ENCODE data around the gene MPI. TPM values are rescaled to one million over a fixed set of nuclear protein-coding genes. Genes with fewer than 3 reads are reported as not detected.

Gene MPI
- total RNA-seq, 4 donors from 2014 or later, result 17.1 to 59.2 (median 41.4) TPM

DNA sequence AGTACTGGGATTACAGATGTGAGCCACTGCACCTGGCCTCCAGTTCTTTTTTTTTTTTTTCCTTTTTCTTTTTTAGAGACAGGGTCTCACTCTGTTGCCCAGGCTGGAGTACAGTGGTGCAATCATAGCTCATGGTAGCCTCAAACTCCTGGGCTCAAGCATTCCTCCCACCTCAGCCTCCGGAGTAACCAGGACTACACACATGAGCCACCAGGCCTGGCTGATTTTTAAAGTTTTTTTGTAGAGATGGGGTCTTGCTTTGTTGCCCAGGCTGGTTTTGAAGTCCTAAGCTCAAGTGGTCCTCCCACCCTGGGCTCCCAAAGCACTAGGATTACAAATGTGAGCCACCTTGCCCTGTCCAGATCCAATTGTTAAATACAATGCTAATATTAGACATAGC lies 33.3 kb upstream of the MPI start:
- no peak overlapping the region for H3K27ac ChIP-seq
- TF ChIP-seq POLR2AphosphoS5 (IDR thresholded peaks at IDR 0.05) (no peak), CTCF (IDR thresholded peaks at IDR 0.05) (no peak), EP300 (IDR thresholded peaks at IDR 0.05) (no peak), POLR2A (IDR thresholded peaks at IDR 0.05) (no peak)
- 100% methylated on average over 1 of the region's 1 CpG for WGBS
- H3K27me3 ChIP-seq, result no peaks in the 10 kb centered on the region
- peaks cover 56% of the 10 kb centered on the region for H3K4me1 ChIP-seq
- DNase-seq (ENCODE audit: low spot score in 2 of 2), result no peak
- H3K4me3 ChIP-seq, result no peak overlapping the region
- peaks cover 27% of the 10 kb centered on the region for H3K36me3 ChIP-seq
- H3K9me3 ChIP-seq, result no peaks in the 10 kb centered on the region

DNA sequence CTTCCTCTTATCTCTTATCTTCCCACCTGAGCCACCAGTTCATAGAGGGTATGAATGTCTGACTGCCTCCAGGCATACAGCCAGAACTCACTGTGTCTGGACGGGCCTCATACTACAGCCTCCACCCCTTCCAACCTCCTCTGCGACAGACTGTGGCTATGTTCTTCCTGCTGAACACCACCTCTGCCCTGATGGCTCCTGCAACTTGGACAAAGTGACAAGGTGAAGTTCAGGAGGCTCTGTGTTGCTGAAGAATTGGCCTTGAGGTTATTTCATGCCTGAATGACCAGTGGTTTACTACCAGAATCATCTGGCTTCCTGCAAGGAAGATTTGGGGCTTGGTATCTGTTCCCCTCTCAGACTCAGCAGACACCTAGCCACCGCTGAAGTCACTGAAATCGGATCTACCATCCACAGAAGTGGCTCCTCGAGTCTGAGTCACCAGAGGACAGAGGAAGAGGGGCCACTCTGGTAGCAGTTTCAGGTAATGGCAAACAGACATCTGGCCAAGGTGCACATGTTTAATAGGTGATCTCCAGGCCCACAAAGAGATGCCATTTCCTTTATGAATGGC lies 32.7 kb upstream of the MPI start:
- WGBS, result 63% methylated on average over 5 of the region's 5 CpGs
- no peaks in the 10 kb centered on the region for H3K27me3 ChIP-seq
- H3K36me3 ChIP-seq, result peaks cover 20% of the 10 kb centered on the region

GRCh38 chr15:74857671-74858368 lies 32.0 kb upstream of the MPI start:
- 54% methylated on average over 9 of the region's 9 CpGs for WGBS
- Histone ChIP-seq H3K9me3 (no peaks in the 10 kb centered on the region), H3K36me3 (peaks cover 14% of the 10 kb centered on the region), H3K4me1 (peaks cover 55% of the 10 kb centered on the region), H3K27ac (no peak overlapping the region), H3K27me3 (no peaks in the 10 kb centered on the region), H3K4me3 (no peak overlapping the region)
- no peak for DNase-seq (ENCODE audit: low spot score in 2 of 2)
- TF ChIP-seq POLR2AphosphoS5 (IDR thresholded peaks at IDR 0.05) (no peak), EP300 (IDR thresholded peaks at IDR 0.05) (no peak), POLR2A (IDR thresholded peaks at IDR 0.05) (no peak), CTCF (IDR thresholded peaks at IDR 0.05) (no peak)

More for the DNA sequence above, 32.7 kb upstream of the MPI start:
- H3K9me3 ChIP-seq, result no peaks in the 10 kb centered on the region
- H3K4me1 ChIP-seq, result peaks cover 56% of the 10 kb centered on the region
- H3K4me3 ChIP-seq, result no peak overlapping the region
- no peak for DNase-seq (ENCODE audit: low spot score in 2 of 2)
- no peak overlapping the region for H3K27ac ChIP-seq
- TF ChIP-seq POLR2A (IDR thresholded peaks at IDR 0.05), result no peak
- TF ChIP-seq POLR2AphosphoS5 (IDR thresholded peaks at IDR 0.05), result no peak
- TF ChIP-seq EP300 (IDR thresholded peaks at IDR 0.05), result no peak
- TF ChIP-seq CTCF (IDR thresholded peaks at IDR 0.05), result no peak

- Histone ChIP-seq H3K27me3 (no peaks in the 10 kb centered on the region), H3K4me1 (peaks cover 55% of the 10 kb centered on the region), H3K9me3 (no peaks in the 10 kb centered on the region), H3K4me3 (no peak overlapping the region), H3K27ac (no peak overlapping the region), H3K36me3 (peaks cover 8% of the 10 kb centered on the region)
- DNase-seq (ENCODE audit: low spot score in 2 of 2), result no peak
- TF ChIP-seq CTCF (IDR thresholded peaks at IDR 0.05) (no peak), POLR2AphosphoS5 (IDR thresholded peaks at IDR 0.05) (no peak), POLR2A (IDR thresholded peaks at IDR 0.05) (no peak), EP300 (IDR thresholded peaks at IDR 0.05) (no peak)
- 75% methylated on average over 4 of the region's 4 CpGs for WGBS
Measured at GRCh38 chr15:74858369-74858740, 31.5 kb upstream of the MPI start.

DNA sequence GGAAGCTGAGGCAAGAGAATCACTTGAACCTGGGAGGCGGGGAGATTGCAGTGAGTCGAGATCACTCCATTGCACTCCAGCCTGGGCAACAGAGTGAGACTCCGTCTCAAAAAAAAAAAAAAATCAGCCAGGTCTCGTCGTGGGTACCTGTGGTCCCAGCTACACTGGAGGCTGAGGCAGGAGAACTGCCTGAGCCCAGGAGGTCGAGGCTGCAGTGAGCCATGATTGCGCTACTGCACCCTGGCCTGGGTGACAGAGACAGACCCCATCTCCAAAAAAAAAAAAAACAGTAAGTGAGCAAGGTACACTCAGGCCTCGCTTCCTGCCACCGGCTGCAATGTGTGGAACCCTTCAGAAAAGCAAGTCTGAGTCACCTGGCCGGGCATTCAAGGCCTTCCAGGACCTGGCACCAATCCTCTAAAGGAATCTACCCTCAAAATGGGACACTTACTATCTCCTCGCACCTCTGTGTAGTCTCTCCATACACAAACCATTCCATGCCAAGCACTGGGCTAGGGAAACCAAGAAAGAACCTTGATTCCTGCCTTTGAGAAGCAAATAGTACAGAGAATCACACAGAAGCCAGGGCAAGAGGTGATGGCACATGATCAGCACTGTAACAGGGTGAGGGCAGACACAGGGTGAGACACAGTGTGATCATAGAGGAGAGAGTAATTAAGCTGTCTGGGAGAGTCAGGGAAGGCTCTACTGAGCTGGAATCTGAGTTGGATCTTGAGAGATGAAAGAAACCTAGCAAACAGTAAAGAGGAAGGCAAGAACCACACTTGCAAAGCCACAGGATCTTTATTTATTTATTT lies 26.4 kb upstream of the MPI start:
- peaks cover 67% of the 10 kb centered on the region for H3K4me1 ChIP-seq
- DNase-seq (ENCODE audit: low spot score in 2 of 2), result no peak
- H3K9me3 ChIP-seq, result no peaks in the 10 kb centered on the region
- no peak for TF ChIP-seq POLR2AphosphoS5 (IDR thresholded peaks at IDR 0.05)
- TF ChIP-seq POLR2A (IDR thresholded peaks at IDR 0.05), result no peak
- TF ChIP-seq CTCF (IDR thresholded peaks at IDR 0.05), result no peak
- TF ChIP-seq EP300 (IDR thresholded peaks at IDR 0.05), result no peak
- WGBS, result 82% methylated on average over 11 of the region's 11 CpGs
- no peaks in the 10 kb centered on the region for H3K36me3 ChIP-seq
- no peaks in the 10 kb centered on the region for H3K27me3 ChIP-seq
- no peak overlapping the region for H3K27ac ChIP-seq
- H3K4me3 ChIP-seq, result no peak overlapping the region

All from suprapubic skin (tissue), 4 donors.